ENCODE data around the gene CCT8L2.
"Not testable (repeated sequence)": the region's sequence is repeated elsewhere in the genome, so short reads cannot be mapped to it uniquely, and the experiment has no call there.

CCT8L2 gene

DNA sequence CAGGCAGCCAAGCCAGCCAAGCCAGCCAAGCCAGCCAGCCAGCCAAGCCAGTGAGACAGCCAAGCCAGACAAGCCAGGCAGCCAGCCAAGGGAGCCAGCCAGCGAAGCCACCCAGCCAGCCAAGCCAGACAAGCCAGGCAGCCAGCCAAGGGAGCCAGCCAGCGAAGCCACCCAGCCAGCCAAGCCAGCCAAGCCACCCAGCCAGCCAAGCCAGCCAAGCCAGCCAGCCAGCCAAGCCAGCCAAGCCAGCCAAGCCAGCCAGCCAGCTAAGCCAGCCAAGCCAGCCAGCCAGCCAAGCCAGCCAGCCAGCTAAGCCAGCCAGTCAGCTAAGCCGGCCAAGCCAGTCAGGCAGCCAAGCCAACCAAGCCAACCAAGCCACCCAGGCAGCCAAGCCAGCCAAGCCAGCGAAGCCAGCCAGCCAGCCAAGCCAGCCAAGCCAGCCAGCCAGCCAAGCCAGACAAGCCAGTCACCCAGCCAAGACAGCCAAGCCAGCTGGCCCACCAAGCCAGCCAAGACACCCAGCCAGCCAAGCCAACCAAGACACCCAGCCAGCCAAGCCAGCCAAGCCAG lies 34.1 kb downstream of the CCT8L2 start:
- H3K4me1 ChIP-seq (ENCODE audit: control extremely low read depth in 1 of 4, control insufficient read depth in 4 of 4, insufficient read depth in 4 of 4, low read length in 3 of 4); DNase-seq; H3K4me3 ChIP-seq (ENCODE audit: control insufficient read depth in 1 of 7, extremely low read depth in 1 of 7, insufficient read depth in 4 of 7, low read depth in 2 of 7, low read length in 6 of 7); H3K36me3 ChIP-seq (ENCODE audit: control insufficient read depth in 4 of 4, insufficient read depth in 4 of 4, low read length in 3 of 4); CTCF ChIA-PET; POLR2A ChIA-PET; H3K9me3 ChIP-seq (ENCODE audit: control extremely low read depth in 1 of 5, control insufficient read depth in 4 of 5, insufficient read depth in 2 of 5, low read depth in 1 of 5, low read length in 4 of 5); H3K27ac ChIP-seq (ENCODE audit: insufficient read depth in 1 of 2, low read depth in 1 of 2, low read length in 2 of 2, poor library complexity in 1 of 2, severe bottlenecking in 2 of 2); H3K27me3 ChIP-seq (replicated peaks in 2 of 5; ENCODE audit: control insufficient read depth in 4 of 5, insufficient read depth in 5 of 5, low read length in 4 of 5): not testable (repeated sequence)
- WGBS (ENCODE audit: insufficient coverage), result 75% methylated on average over 2 of the region's 4 CpGs

DNA sequence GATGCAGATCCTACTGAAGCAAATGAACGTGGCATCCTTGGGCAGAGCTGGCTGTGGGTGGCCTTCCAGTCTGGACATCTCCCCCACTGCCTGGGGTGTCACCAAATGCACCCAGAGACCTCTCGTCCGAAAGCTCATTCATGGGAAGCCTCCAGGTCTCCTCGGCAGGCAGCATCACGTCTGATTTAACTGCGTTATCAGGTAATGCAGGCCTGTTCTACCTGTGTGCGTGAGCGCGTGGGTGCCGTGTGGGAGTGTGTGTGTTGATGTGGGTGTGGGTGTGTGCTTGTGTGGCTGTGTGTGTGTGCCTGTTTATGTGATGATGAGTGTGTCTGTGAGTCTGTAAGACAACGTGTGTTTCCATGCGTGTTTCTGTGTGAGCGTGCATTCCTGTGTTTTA lies 35.1 kb downstream of the CCT8L2 start:
- H3K4me1 ChIP-seq (ENCODE audit: control extremely low read depth in 1 of 4, control insufficient read depth in 4 of 4, insufficient read depth in 4 of 4, low read length in 3 of 4); H3K9me3 ChIP-seq (ENCODE audit: control extremely low read depth in 1 of 5, control insufficient read depth in 4 of 5, insufficient read depth in 2 of 5, low read depth in 1 of 5, low read length in 4 of 5); H3K36me3 ChIP-seq (ENCODE audit: control insufficient read depth in 4 of 4, insufficient read depth in 4 of 4, low read length in 3 of 4); DNase-seq; POLR2A ChIA-PET; CTCF ChIA-PET; H3K27me3 ChIP-seq (replicated peaks in 2 of 5; ENCODE audit: control insufficient read depth in 4 of 5, insufficient read depth in 5 of 5, low read length in 4 of 5); H3K4me3 ChIP-seq (ENCODE audit: control insufficient read depth in 1 of 7, extremely low read depth in 1 of 7, insufficient read depth in 4 of 7, low read depth in 2 of 7, low read length in 6 of 7); H3K27ac ChIP-seq (ENCODE audit: insufficient read depth in 1 of 2, low read depth in 1 of 2, low read length in 2 of 2, poor library complexity in 1 of 2, severe bottlenecking in 2 of 2): not testable (repeated sequence)
- WGBS (ENCODE audit: insufficient coverage), result 95% methylated on average over 3 of the region's 13 CpGs

DNA sequence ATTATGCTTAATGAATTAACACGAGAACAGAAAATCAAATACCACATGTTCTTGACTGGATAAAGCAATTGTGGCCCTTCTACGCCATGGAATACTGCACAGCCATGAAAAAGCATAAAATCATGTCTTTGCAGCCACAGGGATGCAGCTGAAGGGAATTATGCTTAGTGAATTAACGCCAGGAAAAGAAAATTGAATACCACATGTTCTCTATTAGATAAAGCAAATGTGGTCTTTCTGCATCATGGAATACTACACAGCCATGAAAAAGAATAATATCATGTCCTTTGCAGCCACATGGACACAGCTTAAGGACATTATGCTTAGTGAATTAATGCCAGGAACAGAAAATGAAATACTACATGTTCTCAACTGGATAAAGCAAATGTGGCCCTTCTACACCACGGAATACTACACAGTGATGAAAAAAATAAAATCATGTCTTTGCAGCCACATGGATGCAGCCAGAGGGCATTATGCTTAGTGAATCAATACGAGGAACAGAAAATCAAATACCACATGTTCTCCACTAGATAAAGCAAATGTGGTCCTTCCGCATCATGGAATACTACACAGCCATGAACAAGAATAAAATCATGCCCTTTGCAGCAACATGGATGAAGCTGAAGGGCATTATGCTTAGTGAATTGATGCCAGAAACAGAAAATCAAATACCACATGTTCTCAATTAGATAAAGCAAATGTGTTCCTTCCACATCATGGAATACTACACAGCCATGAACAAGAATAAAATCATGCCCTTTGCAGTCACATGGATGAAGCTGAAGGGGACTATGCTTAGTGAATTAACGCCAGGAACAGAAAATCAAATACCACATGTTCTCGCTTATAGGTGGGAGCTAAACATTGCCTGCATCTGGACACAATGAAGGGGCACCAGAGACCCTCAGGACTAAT lies 37.3 kb downstream of the CCT8L2 start:
- H3K27me3 ChIP-seq (replicated peaks in 2 of 5; ENCODE audit: control insufficient read depth in 4 of 5, insufficient read depth in 5 of 5, low read length in 4 of 5); CTCF ChIA-PET; POLR2A ChIA-PET; H3K4me3 ChIP-seq (ENCODE audit: control insufficient read depth in 1 of 7, extremely low read depth in 1 of 7, insufficient read depth in 4 of 7, low read depth in 2 of 7, low read length in 6 of 7); H3K27ac ChIP-seq (ENCODE audit: insufficient read depth in 1 of 2, low read depth in 1 of 2, low read length in 2 of 2, poor library complexity in 1 of 2, severe bottlenecking in 2 of 2); H3K9me3 ChIP-seq (ENCODE audit: control extremely low read depth in 1 of 5, control insufficient read depth in 4 of 5, insufficient read depth in 2 of 5, low read depth in 1 of 5, low read length in 4 of 5); H3K4me1 ChIP-seq (ENCODE audit: control extremely low read depth in 1 of 4, control insufficient read depth in 4 of 4, insufficient read depth in 4 of 4, low read length in 3 of 4); H3K36me3 ChIP-seq (ENCODE audit: control insufficient read depth in 4 of 4, insufficient read depth in 4 of 4, low read length in 3 of 4); DNase-seq: not testable (repeated sequence)
- WGBS (ENCODE audit: insufficient coverage), result 100% methylated on average over 1 of the region's 8 CpGs

DNA sequence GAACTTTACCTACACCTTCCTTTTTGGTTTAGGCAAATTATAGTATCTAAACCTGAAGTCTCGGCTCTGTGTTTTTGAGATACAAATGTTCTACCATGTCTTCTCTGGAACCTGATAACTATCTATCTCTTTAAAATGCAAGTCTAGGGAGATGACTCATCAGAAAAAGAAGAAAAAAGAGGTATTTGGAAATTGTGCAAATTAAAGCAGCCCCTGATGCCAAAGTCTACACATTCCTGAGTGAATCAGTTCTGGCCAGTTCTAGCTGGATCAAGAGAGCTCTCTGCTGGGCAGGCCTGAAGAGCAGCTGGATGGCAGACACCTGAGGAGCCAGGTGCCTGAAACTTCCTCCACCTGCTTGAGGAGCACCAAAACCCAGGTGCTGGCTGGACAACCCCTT lies 49.3 kb downstream of the CCT8L2 start:
- H3K4me1 ChIP-seq (ENCODE audit: control extremely low read depth in 1 of 4, control insufficient read depth in 4 of 4, insufficient read depth in 4 of 4, low read length in 3 of 4); H3K27me3 ChIP-seq (replicated peaks in 2 of 5; ENCODE audit: control insufficient read depth in 4 of 5, insufficient read depth in 5 of 5, low read length in 4 of 5); DNase-seq; CTCF ChIA-PET; H3K4me3 ChIP-seq (ENCODE audit: control insufficient read depth in 1 of 7, extremely low read depth in 1 of 7, insufficient read depth in 4 of 7, low read depth in 2 of 7, low read length in 6 of 7); POLR2A ChIA-PET; H3K27ac ChIP-seq (ENCODE audit: insufficient read depth in 1 of 2, low read depth in 1 of 2, low read length in 2 of 2, poor library complexity in 1 of 2, severe bottlenecking in 2 of 2); H3K9me3 ChIP-seq (ENCODE audit: control extremely low read depth in 1 of 5, control insufficient read depth in 4 of 5, insufficient read depth in 2 of 5, low read depth in 1 of 5, low read length in 4 of 5); H3K36me3 ChIP-seq (ENCODE audit: control insufficient read depth in 4 of 4, insufficient read depth in 4 of 4, low read length in 3 of 4): not testable (repeated sequence)
- no CpG with 5 or more reads among the region's 1 CpG for WGBS (ENCODE audit: insufficient coverage)

All from common myeloid progenitor, CD34-positive (primary cell).